Posterior cingulate gyrus (tissue), 11 donors: Measurements from ENCODE around the gene RCL1.
A peak's percentile ranks its signal among the peaks of the same experiment; 100 is the strongest.
"Not testable (repeated sequence)": the region's sequence is repeated elsewhere in the genome, so short reads cannot be mapped to it uniquely, and the experiment has no call there.

Experiments used
- DNase-seq, 10 donors: peaks; one replicate each; pipeline versions ENCODE4 v3.0.0 to v3.0.0-alpha.2; 2020 to 2021; ENCODE audit warnings: mixed read lengths in 3 of 10
- intact Hi-C: fragments of 100-400 bp; cut with DNase I; formaldehyde crosslinking; loops from one replicate; pipeline ENCODE4 v1.15.1; 2023

The RCL1 gene, protein sequence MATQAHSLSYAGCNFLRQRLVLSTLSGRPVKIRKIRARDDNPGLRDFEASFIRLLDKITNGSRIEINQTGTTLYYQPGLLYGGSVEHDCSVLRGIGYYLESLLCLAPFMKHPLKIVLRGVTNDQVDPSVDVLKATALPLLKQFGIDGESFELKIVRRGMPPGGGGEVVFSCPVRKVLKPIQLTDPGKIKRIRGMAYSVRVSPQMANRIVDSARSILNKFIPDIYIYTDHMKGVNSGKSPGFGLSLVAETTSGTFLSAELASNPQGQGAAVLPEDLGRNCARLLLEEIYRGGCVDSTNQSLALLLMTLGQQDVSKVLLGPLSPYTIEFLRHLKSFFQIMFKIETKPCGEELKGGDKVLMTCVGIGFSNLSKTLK

DNA sequence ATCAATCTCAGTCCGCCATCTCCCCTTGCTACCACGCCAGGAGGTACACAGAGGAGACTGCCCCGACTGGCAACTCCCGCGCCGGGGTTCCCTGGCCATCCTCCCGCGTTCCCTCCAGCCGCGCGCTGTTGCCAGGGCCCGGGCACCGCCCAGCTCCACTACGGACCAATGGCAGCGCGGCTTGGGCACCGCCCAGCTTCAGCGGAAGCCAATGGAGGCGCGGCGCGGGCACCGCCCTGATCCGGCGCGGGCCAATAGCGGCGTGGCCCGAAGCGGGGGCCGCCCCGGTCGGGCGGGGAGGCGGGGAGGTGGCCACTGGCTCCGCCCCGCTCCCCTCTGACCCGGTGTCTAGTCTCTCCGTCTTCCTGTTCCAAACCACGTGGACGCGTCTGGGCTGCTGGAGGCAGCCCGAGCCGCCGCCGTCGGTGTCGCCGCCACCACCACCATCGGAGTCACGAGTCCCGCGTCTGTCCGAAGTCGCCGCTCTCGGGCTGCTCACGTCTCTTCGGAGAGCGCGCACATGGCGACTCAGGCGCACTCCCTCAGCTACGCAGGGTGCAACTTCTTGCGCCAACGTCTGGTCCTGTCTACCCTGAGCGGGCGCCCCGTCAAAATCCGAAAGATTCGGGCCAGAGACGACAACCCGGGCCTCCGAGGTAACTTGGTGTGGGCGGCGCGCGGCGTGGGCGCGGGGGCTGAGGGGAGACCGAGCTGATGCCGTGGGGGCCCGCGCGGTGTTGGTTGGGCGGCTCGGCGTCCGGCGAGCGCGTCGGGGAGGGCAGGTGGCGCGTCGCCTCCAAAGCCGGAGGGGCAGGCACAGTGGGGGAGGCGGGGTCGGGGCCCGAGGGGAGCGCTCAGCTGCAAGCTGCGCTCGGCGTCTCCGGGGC lies at the start of gene RCL1:
RCL1 (plus strand) TSS at position 373 of the 887 bp plus-strand sequence; CDS start at position 521, 148 bp downstream.
- peak; percentile 95 to 100 (median 98) for DNase-seq
- intact Hi-C loops = loop anchor here (2.0 to 10.0 kb wide), 2 partner anchors 48 to 192 kb away; partner anchors contain the start of genes AK3 and JAK2

DNA sequence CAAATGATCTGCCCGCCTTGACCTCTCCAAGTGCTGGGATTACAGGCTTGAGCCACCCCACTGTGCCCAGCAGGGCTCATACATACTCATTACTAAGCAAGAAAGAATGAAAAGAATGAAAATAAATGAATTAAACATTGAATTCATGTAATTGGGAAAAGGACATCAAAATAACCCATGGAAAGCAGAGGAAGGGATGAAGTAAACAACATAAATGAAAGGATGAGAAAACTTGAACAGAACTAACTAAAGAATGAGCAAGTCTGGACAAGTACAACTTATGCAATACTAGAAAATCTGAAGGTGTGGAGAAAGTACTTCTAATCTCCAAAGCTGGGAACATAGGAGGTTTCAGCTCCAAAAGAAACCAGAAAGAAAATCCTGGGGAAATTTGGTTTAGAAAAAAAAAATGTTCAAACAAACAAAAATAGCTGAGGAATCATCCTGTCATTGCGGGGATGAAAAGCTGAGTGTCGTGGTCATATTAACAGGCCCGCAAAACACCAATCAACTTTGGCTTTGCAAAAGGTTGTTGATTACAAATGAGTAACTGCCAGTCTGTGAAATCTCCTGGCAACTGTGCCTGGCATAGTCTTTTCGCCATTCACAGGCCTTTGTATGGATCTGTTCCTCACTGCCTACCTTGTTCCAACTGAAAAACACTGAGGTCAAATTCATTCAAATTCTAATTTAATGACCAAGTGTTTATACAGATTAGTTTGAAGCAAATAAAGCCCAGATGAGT lies 49.4 kb upstream of the RCL1 start:
- intact Hi-C loops = loop anchor here (5.0 to 10.0 kb wide), 4 partner anchors 51 to 359 kb away; partner anchors contain the start of genes PLPP6 and RCL1
- no peak for DNase-seq

DNA sequence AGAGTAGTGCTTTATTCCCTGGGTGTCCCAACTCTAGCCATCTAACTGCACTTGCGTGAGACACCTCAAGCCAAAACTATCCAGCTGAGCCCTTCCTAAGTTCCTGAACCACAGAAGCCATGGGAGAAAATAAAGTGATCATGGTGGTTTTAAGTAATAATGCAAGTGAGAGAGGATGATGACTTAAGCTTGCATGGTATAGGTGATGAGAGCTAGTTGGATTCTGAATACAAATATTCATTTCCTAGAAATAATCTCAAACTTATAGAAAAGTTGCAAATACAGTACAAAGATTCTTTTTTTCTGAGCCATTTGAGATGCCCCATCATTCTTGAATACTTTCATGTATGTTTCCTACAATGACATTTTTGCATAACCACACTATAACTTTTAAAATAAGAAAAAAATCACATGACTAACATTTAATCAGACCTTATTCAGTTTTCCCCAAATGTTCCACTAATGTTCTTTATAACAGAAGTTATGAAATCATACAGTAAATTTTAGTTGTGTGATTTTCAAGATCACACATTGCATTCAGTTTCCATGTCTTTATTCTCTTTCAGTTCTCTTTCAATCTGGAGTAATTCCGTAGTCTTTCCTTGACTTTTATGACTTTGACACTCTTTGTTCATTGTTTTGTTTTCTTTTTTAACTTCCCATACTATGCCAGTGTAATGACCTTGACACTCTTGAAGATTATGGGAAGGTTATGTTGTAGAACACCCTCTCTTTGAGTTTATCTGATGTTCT lies 46.3 kb upstream of the RCL1 start:
- intact Hi-C loops = loop anchor here (10.0 kb wide), 2 partner anchors 48 to 362 kb away; partner anchors contain the start of gene RCL1
- DNase-seq = no peak

DNA sequence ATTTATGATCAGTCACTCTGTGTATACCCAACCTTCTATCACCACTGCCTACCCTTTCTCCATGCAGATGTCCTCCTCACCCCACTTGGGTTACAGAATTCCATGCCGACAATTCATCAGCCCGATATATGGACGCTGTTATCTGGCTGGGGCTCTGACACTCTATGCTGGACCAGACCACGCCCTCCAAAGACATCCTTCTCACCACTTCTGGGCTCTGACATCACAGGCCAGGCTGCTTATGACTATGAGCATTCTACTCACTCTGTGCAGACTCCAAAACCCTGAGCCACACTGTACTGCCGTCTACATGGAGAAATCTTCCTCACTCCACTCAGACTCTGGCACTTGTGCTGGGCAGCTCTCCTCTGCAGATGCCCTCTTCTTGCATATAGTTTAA lies 44.1 kb upstream of the RCL1 start:
- intact Hi-C loops = loop anchor here (10.0 kb wide), 2 partner anchors 46 to 364 kb away; partner anchors contain the start of gene RCL1
- no peak for DNase-seq

DNA sequence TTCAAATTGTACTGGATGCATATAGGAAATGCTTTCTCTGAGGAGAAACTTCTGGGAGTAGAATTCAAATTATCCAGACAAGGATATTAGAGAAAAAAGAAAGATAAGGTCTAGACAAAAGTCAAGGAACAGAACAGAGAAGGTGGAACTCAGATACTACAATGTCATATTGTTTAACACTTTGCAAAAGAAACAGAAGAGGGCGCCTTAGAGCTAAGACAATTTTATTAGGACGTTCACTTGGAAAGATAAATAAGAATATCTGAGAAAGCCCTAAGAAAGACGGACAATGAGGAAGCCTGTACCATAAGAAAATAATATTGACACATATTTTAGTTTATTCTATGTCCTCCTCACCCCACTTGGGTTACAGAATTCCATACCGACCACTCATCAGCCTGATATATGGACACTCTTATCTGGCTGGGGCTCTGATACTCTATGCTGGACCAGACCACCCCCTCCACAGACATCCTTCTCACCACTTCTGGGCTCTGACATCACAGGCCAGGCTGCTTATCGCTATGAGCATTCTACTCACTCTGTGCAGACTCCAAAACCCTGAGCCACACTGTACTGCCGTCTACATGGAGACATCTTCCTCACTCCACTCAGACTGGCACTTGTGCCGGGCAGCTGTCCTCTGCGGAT lies 42.6 kb upstream of the RCL1 start:
- DNase-seq = no peak
- intact Hi-C loops = no loop called here

DNA sequence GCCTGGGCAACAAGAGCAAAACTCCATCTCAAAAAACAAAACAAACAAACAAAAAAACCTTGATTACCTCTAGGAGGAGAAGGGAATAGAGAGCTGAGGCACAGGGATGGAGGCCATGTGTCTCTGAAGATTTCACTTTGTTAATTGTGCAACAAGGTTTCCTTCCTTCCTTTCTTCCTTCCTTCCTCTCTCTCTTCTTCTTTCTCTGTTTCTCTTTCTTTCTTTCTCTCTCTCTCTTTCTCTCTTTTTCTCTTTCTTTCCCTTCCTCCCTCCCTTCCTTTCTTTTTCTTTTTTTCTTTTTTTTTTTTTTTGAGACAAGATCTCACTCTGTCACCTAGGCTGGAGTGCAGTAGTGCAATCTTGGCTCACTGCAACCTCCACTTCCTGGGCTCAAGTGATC lies 38.2 kb upstream of the RCL1 start:
- intact Hi-C loops, DNase-seq: not testable (repeated sequence)

DNA sequence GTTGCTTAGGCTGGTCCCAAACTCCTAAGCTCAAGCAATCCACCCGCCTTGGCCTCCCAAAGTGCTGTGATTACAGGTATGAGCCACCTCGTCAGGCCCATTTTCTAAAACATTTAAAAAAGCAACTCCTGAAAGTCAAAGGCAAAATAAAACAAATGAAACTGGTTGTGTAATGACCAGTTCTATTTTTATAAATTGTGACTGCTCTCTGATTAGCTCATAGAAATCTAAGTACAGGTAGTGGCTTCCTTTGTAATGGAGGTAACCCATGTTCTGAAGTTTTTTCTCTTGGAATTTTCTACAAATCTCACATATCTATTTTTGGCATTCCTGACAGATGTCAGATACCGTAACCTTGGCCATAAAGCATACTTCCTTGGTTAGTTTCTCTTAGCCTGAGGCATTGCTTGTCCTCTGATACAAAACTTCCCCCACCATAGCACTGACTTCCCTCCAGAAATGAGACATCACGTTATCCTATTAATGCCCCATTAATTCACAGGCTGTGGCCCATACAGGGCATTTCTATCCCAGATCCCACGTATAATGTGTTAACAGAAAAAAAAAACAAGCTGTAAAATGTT lies 37.6 kb upstream of the RCL1 start:
- intact Hi-C loops = no loop called here
- no peak for DNase-seq

DNA sequence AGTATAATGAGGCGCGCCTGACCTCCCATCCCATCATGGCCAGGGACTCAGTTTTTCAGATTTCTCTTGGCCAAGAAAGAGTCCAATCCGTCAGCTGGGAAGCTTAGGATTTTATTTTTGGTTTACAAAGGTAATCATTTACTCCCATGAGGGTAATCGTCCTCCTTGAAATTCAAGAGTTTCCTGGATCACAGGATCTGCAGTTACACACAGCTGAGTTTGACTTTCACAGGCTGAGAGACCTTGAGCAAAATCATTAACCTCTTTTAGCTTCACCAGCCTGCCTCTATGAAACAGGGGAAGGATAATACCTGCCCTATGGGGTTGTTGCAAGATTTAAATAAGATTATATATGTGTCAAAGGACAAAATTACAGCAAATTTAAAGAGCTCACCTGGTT lies 36.3 kb upstream of the RCL1 start:
- intact Hi-C loops = no loop called here

DNA sequence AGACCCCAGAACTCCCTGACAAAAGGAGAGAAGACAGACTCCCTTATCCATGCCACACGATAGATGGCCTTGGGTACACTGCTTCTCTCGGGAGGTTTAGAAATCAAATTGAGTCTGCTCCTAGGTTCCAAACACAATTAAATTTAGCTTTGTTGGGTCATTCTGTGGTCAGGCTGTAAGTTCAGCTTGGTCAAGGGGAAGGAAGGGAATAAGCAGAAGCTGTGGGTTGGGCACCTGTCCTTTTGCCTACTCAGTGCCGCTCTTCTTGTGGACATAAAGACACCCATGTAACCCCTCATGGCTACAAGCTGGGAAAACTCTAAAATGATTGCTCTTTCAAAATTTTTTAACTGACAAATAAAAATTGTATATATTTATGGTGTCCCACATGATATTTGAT lies 32.6 kb upstream of the RCL1 start:
- DNase-seq = no peak
- intact Hi-C loops = loop anchor here (5.0 kb wide), 2 partner anchors 37 to 832 kb away; no protein-coding TSS in a partner anchor

More for the DNA sequence above, 36.3 kb upstream of the RCL1 start:
- DNase-seq = no peak

DNA sequence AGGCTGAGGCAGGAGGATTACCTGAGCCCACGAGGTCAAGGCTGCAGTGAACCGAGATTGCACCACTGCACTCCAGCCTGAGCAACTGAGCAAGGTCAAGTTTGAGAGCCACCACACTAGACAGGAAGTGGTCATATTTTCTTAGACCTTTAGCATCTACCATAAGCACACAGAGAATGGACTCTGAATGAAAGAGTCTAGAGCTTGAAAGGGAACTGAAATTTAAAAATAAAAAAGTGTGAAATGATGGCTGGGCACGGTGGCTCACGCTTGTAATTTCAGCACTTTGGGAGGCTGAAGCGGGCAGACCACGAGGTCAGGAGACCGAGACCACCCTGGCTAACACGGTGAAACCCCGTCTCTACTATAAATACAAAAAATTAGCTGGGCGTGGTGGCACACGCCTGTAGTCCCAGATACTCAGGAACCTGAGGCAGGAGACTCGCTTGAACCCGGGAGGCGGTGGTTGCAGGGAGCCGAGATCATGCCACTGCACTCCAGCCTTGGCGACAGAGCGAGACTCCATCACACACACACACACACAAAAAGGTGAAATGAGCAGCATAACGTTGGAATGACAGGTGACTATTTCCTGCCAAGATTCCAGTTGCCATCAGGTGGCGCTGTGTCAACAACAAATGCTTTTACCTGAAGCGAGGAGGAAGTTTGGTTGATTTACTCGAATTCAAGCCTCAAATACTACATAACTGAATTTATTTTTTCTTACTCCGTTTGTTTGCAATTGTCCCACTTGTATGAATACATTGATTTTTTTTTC lies 30.4 kb upstream of the RCL1 start:
- DNase-seq = peak in 9 of 10 donors; percentile 37 to 94 (median 75)
- intact Hi-C loops = loop anchor here (1.0 to 5.0 kb wide), 4 partner anchors 35 to 830 kb away; no protein-coding TSS in a partner anchor

DNA sequence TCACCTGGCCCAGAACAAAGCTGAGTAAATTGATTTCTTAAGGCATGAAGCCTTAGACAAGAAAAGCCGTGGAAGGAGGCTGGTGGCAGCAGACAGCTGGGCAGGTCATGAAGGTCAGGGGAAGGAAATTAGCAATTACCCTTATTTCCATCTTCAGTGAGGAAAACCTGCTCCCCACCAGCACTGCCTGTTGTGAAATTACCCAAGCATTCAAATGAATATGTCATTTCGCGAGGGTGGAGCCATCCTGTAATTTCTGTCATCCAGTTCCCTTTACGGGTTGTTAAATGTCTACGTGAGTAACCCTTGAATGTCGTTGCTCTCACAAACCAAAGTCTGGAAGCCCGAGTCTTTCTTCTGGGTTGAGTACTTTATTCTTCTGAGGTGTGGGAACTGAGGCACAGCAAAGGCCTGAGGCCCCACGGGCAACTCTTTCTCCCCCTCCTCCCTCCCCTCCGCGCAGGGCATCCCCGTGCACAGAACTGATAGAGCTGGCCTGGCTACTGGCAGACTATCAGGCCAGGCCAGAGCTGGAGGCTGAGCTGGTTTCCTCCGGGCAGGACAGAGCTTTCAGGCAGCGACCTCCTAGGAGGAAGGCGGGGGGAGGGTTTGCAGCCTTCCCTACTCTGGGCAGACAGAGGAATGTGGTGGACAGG lies 29.7 kb upstream of the RCL1 start:
- DNase-seq = no peak
- intact Hi-C loops = loop anchor here (1.0 to 5.0 kb wide), 4 partner anchors 34 to 829 kb away; no protein-coding TSS in a partner anchor

DNA sequence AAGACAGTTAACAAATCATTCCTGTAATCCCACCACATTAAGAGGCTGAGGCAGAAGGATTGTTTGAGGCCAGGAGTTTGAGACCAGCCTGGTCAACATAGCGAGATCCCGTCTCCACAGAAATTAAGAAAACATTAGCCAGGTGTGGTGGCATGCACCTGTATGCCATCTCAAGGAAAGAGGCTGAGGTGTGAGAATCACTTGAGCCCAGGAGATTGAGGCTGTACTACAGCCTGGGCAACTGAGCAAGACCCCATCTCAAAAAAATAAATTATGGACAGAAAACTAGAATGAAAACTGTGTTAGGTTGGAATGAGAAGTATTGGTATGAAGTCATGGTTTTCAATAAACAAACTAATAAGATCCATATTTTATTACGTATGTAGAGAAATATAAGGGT lies 28.7 kb upstream of the RCL1 start:
- intact Hi-C loops = loop anchor here (5.0 kb wide), 2 partner anchors 33 to 828 kb away; no protein-coding TSS in a partner anchor
- no peak for DNase-seq

DNA sequence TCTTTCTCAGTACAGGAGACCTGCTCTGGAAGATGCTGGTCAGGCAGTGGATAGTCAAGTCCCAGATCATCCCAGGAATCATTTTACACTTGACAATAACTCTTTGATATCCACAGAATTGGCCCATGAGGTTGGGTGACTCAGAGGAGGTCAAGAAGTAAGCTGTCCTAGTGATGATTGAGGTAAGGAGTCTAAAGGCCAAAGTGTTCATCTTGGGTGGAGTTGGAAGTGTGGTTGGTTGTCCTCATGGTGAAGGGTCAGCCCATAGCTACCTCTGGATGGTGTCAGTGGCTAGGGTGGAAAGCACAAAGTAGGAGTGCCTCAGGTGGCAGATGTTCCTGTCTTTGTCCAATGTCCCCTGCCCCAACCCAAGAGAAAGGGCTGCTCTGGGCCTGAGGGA lies 24.1 kb upstream of the RCL1 start:
- no peak for DNase-seq
- intact Hi-C loops = no loop called here

DNA sequence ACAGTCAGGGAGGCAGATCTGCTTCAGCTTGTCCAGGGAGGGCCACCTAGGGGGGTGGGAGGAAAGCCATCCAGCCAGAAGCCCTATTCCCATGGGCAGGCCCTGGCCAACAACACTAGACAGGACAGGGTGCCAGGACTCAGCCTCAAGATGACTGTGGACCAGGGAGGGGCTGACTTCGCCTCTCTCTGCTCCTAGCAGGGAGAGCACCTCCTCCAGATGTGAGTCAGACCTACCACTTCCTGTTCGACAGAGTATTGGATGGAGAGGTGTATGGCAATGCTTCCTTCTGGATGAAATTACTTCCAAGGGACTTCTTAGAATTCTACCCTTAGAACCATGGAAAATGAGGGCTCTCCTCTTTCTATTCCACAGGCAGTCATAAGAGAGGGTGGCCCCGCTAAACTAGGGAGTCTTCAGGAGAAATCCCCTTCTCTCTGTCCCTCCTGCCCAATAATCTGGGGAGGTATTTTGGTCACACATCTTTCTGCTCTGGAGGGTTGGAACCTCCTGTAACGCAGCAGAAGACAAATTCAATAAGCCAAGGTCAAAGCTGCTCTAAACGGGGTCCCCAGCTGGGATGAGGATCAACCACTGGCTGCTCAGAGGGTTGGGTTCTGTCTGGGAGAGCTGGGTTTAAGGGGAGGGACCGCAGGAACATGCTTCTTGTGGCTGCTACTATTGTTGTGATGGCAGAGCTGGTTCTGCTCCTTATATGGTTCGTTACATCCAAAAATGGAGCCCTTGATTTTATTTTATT lies 23.2 kb upstream of the RCL1 start:
- DNase-seq = no peak
- intact Hi-C loops = no loop called here

DNA sequence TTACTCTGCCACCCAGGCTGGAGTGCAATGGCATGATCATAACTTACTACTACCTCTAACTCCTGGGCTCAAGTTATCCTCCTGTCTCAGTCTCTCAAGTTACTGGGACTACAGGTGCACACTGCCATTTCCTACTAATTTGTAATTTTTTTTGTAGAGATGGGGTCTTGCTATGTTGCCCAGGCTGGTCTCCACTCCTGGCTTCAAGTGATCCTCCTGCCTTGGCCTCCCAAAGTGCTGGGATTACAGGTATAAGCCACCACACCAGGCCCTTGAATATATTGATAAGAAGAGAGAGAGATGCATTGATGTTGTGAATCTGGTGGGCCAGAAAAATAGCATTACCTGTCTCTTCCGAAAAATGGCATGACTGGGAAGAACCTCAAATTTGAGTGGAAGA lies 21.0 kb upstream of the RCL1 start:
- intact Hi-C loops = no loop called here
- DNase-seq = no peak

DNA sequence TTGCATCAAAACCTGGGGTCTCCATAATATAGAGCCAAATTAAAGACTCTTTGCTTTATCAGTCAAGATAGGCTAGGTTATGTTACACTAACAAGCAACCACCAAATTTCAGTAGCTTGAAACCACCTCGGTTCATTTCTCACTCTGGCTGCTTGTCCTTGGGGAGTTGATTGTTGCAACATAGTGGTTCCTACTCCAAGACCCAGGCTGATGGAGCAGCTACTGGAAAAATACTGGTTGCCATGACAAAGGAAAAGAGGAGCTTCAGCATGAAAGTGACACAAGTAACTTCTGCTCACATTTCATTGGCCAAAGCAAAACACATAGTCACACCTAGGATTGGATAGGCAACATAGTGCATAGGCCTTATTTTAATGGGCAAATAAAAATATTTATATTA lies 18.5 kb upstream of the RCL1 start:
- no peak for DNase-seq
- intact Hi-C loops = no loop called here

DNA sequence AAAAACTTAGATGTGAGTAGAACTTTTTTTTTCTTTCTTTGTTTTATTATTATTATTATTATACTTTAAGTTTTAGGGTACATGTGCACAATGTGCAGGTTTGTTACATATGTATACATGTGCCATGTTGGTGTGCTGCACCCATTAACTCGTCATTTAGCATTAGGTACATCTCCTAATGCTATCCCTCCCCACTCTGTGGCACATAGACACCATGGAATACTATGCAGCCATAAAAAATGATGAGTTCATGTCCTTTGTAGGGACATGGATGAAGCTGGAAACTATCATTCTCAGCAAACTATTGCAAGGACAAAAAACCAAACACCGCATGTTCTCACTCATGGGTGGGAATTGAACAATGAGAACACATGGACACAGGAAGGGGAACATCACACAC lies 17.8 kb upstream of the RCL1 start:
- intact Hi-C loops, DNase-seq: not testable (repeated sequence)
